Stimulated activated CD8-positive, alpha-beta memory T cell treated with anti-CD3 and anti-CD28 coated beads, Interleukin-15, amount 100 ng/mL, for 1 hour (primary cell): ENCODE results near the gene SON.
"Not testable (repeated sequence)": the region's sequence is repeated elsewhere in the genome, so short reads cannot be mapped to it uniquely, and the experiment has no call there.

ENCODE experiments used
- DNase-seq: peaks from one replicate; pipeline ENCODE4 v3.0.0-alpha.2; 2020; ENCODE audit warnings: low read depth

The SON gene

GRCh38 chr21:33546086-33546485 is 3.2 kb downstream of the SON start:
- DNase-seq: no peak

DNA sequence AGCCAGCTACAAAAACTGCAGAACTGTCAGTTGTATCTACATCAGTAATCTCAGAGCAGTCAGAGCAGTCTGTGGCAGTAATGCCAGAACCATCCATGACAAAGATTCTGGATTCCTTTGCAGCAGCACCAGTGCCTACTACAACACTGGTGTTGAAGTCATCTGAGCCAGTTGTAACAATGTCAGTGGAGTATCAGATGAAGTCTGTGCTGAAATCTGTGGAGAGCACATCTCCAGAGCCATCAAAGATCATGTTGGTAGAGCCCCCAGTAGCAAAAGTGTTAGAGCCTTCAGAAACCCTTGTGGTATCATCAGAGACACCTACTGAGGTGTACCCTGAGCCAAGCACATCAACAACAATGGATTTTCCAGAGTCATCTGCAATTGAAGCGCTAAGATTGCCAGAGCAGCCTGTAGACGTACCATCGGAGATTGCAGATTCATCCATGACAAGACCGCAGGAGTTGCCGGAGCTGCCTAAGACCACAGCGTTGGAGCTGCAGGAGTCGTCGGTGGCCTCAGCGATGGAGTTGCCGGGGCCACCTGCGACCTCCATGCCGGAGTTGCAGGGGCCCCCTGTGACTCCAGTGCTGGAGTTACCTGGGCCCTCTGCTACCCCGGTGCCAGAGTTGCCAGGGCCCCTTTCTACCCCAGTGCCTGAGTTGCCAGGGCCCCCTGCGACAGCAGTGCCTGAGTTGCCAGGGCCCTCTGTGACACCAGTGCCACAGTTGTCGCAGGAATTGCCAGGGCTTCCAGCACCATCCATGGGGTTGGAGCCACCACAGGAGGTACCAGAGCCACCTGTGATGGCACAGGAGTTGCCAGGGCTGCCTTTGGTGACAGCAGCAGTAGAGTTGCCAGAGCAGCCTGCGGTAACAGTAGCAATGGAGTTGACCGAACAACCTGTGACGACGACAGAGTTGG is 7.3 kb downstream of the SON start:
- no peak for DNase-seq

- DNase-seq: no peak
Measured at GRCh38 chr21:33550772-33551660, 8.2 kb downstream of the SON start.

- DNase-seq: no peak
Measured at GRCh38 chr21:33551664-33552063, 8.8 kb downstream of the SON start.

- DNase-seq: no peak
Measured at GRCh38 chr21:33552093-33552998, 9.5 kb downstream of the SON start.

GRCh38 chr21:33552999-33553598 is 10.3 kb downstream of the SON start:
- DNase-seq: no peak

GRCh38 chr21:33554236-33554981 is 11.6 kb downstream of the SON start:
- no peak for DNase-seq

- DNase-seq: no peak
Measured at GRCh38 chr21:33554982-33555344, 12.1 kb downstream of the SON start.

DNA sequence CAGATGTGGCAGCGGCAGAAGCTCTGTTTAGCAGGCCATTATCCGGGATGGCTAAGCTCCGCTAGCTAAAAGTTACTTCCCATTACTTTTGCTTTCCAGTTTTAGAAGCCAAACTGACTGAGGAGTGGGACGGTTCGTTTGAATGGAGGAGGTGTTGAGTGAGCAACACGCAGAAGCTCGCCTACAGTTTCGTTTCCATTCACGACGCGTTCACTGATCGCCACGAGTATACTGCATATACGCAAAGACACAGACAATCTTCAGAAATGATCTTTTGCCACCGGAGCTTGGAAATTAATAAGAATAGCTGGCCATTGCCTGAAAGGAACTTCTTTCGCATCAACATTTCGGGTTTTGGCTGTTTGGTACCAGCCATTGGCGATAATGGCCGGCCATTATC is 14.6 kb downstream of the SON start:
- DNase-seq: no peak

- DNase-seq: no peak
Measured at GRCh38 chr21:33558777-33559421, 16.1 kb downstream of the SON start.

DNA sequence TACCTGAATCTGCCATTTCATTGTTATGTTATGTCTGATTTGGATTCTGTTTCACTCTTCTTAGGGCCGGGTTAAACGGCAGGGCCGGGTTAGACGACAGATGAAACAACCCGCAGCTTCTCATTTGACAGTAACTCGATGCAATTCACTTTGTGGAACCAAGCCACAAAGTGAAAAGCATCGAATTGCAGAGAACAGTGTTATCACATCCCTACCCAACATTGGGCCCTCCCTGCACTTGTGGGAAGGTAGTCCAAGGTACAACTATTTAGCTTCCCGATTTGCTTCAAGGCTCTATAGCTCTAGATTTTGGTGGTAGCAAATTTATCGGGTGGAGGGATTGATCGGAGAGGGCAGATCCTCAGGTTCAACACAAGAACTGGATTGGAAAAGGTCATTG is 17.0 kb downstream of the SON start:
- no peak for DNase-seq

DNA sequence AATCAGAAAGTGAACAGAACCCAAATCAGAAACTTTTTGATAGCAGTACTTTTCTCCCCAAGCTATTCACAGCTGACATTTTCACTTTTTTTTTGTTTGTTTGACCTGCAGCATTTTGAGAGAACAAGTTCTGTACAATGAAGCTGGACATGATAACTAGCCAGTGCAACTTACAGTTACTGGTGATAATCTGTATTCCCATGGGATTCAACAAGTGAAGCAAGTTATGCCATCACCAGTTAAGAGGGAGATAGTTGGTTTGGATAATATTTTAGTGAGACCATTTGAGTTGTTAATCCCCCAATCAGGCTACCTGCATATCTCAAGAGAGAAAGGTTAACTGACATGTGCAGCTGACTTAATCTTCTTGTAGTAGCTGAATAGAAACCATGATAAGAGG is 18.1 kb downstream of the SON start:
- DNase-seq: no peak

GRCh38 chr21:33561373-33561772 is 18.5 kb downstream of the SON start:
- no peak for DNase-seq

- DNase-seq: no peak
Measured at GRCh38 chr21:33562389-33562788, 19.6 kb downstream of the SON start.

DNA sequence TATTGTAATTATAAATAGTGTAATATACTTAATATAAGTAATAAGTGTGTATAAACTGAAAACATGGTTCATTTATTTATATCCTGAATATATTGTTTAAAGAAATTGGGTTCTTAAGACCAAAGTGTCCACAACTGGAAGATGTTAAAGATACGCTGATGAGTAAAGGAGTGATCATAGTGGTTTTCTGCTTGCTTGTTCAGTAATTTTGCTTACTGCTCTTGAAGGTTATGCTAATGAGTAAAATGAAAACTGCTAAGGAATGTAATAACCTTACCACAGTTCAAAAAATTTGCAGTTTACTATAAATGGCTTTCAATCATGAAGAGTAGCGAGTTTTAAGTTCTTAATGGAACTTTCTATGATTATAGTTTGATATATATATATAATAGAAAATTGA is 23.7 kb downstream of the SON start:
- DNase-seq: no peak

DNA sequence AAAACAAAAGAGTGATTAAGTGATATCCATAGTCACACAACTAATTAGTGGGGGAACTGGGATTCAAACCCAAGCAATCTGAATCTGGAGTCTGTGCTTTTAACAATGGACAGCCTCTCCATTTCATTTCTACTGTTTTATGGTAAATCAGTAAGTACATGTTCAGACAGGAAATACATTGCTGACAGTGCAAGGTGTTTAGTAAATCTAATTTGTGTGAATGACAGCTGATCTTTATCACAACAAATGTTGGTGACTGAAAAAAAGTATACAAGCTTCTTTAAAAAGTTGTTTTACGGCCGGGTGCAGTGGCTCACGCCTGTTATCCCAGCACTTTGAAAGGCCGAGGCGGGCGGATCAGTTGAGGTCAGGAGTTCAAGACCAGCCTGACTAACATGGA is 25.1 kb downstream of the SON start:
- no peak for DNase-seq

DNA sequence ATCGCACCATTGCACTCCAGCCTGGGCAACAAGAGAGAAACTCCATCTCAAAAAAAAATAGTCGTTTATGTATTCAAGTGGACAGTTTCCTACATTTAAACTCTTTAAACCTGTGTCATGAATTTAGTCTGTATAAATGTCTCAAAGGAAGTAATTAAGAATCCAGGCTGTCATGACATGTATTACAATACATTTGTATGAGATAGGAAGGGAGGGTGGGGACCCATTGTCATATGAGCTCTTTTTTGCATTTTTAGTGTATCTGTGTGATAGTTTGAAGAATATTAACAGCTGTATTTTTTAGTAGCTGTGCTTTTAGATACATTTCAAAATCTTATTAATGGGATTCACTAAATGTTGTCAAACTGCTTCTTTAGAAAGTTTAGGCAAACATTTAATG is 25.6 kb downstream of the SON start:
- DNase-seq: no peak

GRCh38 chr21:33569991-33570390 is 27.2 kb downstream of the SON start:
- no peak for DNase-seq

- no peak for DNase-seq
Measured at GRCh38 chr21:33572350-33572749, 29.5 kb downstream of the SON start.

- not testable (repeated sequence) for DNase-seq
Measured at GRCh38 chr21:33576741-33577141, 33.9 kb downstream of the SON start.
